SJSA1 (cell line): ENCODE data around the gene ADAMTS4. TPM values are rescaled to one million over a fixed set of nuclear protein-coding genes. Genes with fewer than 3 reads are reported as not detected.

Experiments
- DNase-seq, 2 experiments: peaks; one replicate each; pipeline ENCODE4 v3.0.0-alpha.2; 2015 to 2020; ENCODE audit warnings: low spot score in 2 of 2, low read depth in 1 of 2
- H3K27ac ChIP-seq: fragments of 250-450 bp; sonication (Bioruptor Pico); 2 replicates; pipeline ENCODE4 v1.5.1; 2020; ENCODE audit warnings: mild to moderate bottlenecking, moderate library complexity
- H3K27me3 ChIP-seq: fragments of 250-450 bp; sonication (Bioruptor Pico); replicated peaks from 2 replicates; pipeline ENCODE4 v1.5.1; 2020; ENCODE audit warnings: mild to moderate bottlenecking, moderate library complexity
- H3K36me3 ChIP-seq: fragments of 250-450 bp; sonication (Bioruptor Pico); 2 replicates; pipeline ENCODE4 v1.5.1; 2020; ENCODE audit warnings: mild to moderate bottlenecking
- H3K4me1 ChIP-seq: fragments of 250-450 bp; sonication (Bioruptor Pico); replicated peaks from 2 replicates; pipeline ENCODE4 v1.6.1; 2021; ENCODE audit warnings: mild to moderate bottlenecking
- H3K4me3 ChIP-seq: fragments of 250-450 bp; sonication (Bioruptor Pico); 2 replicates; pipeline ENCODE4 v1.5.1; 2020; ENCODE audit warnings: mild to moderate bottlenecking
- H3K9me3 ChIP-seq: fragments of 250-450 bp; sonication (Bioruptor Pico); replicated peaks from 2 replicates; pipeline ENCODE4 v1.5.1; 2020; ENCODE audit warnings: mild to moderate bottlenecking
- total RNA-seq: library from RNA; depleted of rRNA; stranded (reverse); fragments of >200 nt; shearing (Covaris generic); gene quantifications from 2 replicates; pipeline ENCODE4 v1.2.3, GENCODE V29; 2014; rRNA removed

The ADAMTS4 gene
- total RNA-seq, 1 experiment from 2014 or later: not detected

DNA sequence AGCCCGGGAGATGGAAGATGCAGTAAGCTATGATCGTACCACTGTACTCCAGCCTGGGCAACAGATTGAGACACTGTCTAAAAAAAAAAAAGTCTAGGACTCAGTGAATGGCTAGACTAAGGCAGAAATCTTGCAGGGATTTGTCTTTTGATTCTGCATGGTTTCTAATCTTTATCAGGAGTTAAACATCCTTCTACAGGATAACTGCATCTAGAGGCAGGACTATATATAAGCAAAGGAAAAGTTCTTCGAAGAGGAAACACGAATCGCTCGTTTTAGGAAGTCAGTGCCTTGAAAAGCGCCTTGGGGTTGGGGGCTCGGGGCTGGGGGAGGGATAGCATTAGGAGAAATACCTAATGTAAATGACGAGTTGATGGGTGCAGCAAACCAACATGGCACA lies 45.7 kb downstream of the ADAMTS4 start:
- Histone ChIP-seq H3K36me3 (peaks cover 27% of the 10 kb centered on the region), H3K9me3 (no peaks in the 10 kb centered on the region), H3K4me3 (peak overlapping the region; percentile 59), H3K27me3 (no peaks in the 10 kb centered on the region), H3K27ac (peak overlapping the region; percentile 93), H3K4me1 (peaks cover 6% of the 10 kb centered on the region)
- no peak for DNase-seq

GRCh38 chr1:161145832-161146231 lies 53.0 kb downstream of the ADAMTS4 start:
- H3K4me3 ChIP-seq: no peak overlapping the region
- no peaks in the 10 kb centered on the region for H3K4me1 ChIP-seq
- H3K27me3 ChIP-seq: no peaks in the 10 kb centered on the region
- no peaks in the 10 kb centered on the region for H3K36me3 ChIP-seq
- no peaks in the 10 kb centered on the region for H3K9me3 ChIP-seq
- no peak overlapping the region for H3K27ac ChIP-seq
- DNase-seq: no peak

GRCh38 chr1:161140755-161141400 lies 58.0 kb downstream of the ADAMTS4 start:
- Histone ChIP-seq H3K4me3 (no peak overlapping the region), H3K4me1 (no peaks in the 10 kb centered on the region), H3K9me3 (no peaks in the 10 kb centered on the region), H3K27me3 (no peaks in the 10 kb centered on the region), H3K36me3 (0 out of 2 replicates have a peak, but pooled peaks cover 2% of the 10 kb centered on the region), H3K27ac (no peak overlapping the region)
- no peak for DNase-seq

GRCh38 chr1:161139766-161140165 lies 59.1 kb downstream of the ADAMTS4 start:
- H3K4me3 ChIP-seq: no peak overlapping the region
- H3K36me3 ChIP-seq: peaks cover 2% of the 10 kb centered on the region
- H3K9me3 ChIP-seq: no peaks in the 10 kb centered on the region
- no peak for DNase-seq
- no peaks in the 10 kb centered on the region for H3K4me1 ChIP-seq
- no peaks in the 10 kb centered on the region for H3K27me3 ChIP-seq
- H3K27ac ChIP-seq: no peak overlapping the region

- DNase-seq: no peak
- Histone ChIP-seq H3K9me3 (no peaks in the 10 kb centered on the region), H3K27me3 (no peaks in the 10 kb centered on the region), H3K27ac (no peak overlapping the region), H3K4me1 (peaks cover 8% of the 10 kb centered on the region), H3K36me3 (peaks cover 2% of the 10 kb centered on the region), H3K4me3 (no peak overlapping the region)
These were observed 60.4 kb downstream of the ADAMTS4 start for GRCh38 chr1:161138431-161138830.

GRCh38 chr1:161137881-161138280 lies 61.0 kb downstream of the ADAMTS4 start:
- no peak for DNase-seq
- Histone ChIP-seq H3K4me1 (peaks cover 8% of the 10 kb centered on the region), H3K9me3 (no peaks in the 10 kb centered on the region), H3K4me3 (no peak overlapping the region), H3K27me3 (no peaks in the 10 kb centered on the region), H3K36me3 (peaks cover 2% of the 10 kb centered on the region), H3K27ac (no peak overlapping the region)

Other genes with a start within 250 kb of the ADAMTS4 start
- not detected in 2 replicates for gene ITLN2, start 244.2 kb downstream of the ADAMTS4 start, total RNA-seq
- 3.2 and 4.5 TPM in 2 replicates for gene F11R, start 177.9 kb downstream of the ADAMTS4 start, total RNA-seq
- 3.1 TPM in 1 of 2 replicates, not detected in the other for gene TSTD1, start 160.1 kb downstream of the ADAMTS4 start, total RNA-seq
- 63.2 and 68.1 TPM in 2 replicates for gene USF1, start 153.1 kb downstream of the ADAMTS4 start, total RNA-seq
- not detected in 2 replicates for gene ARHGAP30, start 129.2 kb downstream of the ADAMTS4 start, total RNA-seq
- 0.21 TPM in 1 of 2 replicates, not detected in the other for gene NECTIN4, start 109.5 kb downstream of the ADAMTS4 start, total RNA-seq
- not detected in 2 replicates for gene KLHDC9, start 100.7 kb downstream of the ADAMTS4 start, total RNA-seq
- 116 and 194 TPM in 2 replicates for gene PFDN2, start 81.0 kb downstream of the ADAMTS4 start, total RNA-seq
- 16.9 and 19.6 TPM in 2 replicates for gene NIT1, start 80.9 kb downstream of the ADAMTS4 start, total RNA-seq
- gene DEDD, start 66.4 kb downstream of the ADAMTS4 start, total RNA-seq: 16.9 and 26.3 TPM in 2 replicates
- 60.4 and 105 TPM in 2 replicates for gene UFC1, start 45.1 kb downstream of the ADAMTS4 start, total RNA-seq
- gene USP21, start 39.6 kb downstream of the ADAMTS4 start, total RNA-seq: 3.7 and 4.8 TPM in 2 replicates
- gene PPOX, start 32.6 kb downstream of the ADAMTS4 start, total RNA-seq: 8.9 and 27.7 TPM in 2 replicates
- 32.9 and 37.0 TPM in 2 replicates for gene B4GALT3, start 21.5 kb downstream of the ADAMTS4 start, total RNA-seq
- gene NDUFS2, start 3.3 kb upstream of the ADAMTS4 start, total RNA-seq: 76.2 and 84.7 TPM in 2 replicates
- gene FCER1G, start 16.2 kb upstream of the ADAMTS4 start, total RNA-seq: 1.1 TPM in 1 of 2 replicates, not detected in the other
- gene APOA2, start 24.6 kb upstream of the ADAMTS4 start, total RNA-seq: not detected in 2 replicates
- 8.4 and 9.4 TPM in 2 replicates for gene TOMM40L, start 27.0 kb upstream of the ADAMTS4 start, total RNA-seq
- not detected in 2 replicates for gene NR1I3, start 39.1 kb upstream of the ADAMTS4 start, total RNA-seq
- gene PCP4L1, start 59.7 kb upstream of the ADAMTS4 start, total RNA-seq: not detected in 2 replicates
- not detected in 2 replicates for gene MPZ, start 110.9 kb upstream of the ADAMTS4 start, total RNA-seq
- gene SDHC, start 115.3 kb upstream of the ADAMTS4 start, total RNA-seq: 20.3 and 35.9 TPM in 2 replicates
- gene CFAP126, start 168.8 kb upstream of the ADAMTS4 start, total RNA-seq: not detected in 2 replicates